Calu3 (cell line): Measurements from ENCODE around the gene TASOR2. TPM values are rescaled to one million over a fixed set of nuclear protein-coding genes. Genes with fewer than 3 reads are reported as not detected.

ENCODE experiments used
- BruUV-seq: library from RNA; stranded (reverse); fragments of 400-500 nt; replicated peaks from 2 replicates; lab custom pipeline; 2021; lab: Mats Ljungman, UMichigan
- CTCF ChIA-PET: fragments of 300-600 bp; sonication (Branson Sonifier 250); formaldehyde crosslinking; loops from one replicate; lab custom pipeline; 2022; ENCODE audit warnings: antibody characterized with exemption; lab: Charles Lee
- DNase-seq: peaks from one replicate; pipeline ENCODE4 v3.0.0; 2022
- H3K27ac Mint-ChIP-seq: one replicate; pipeline ENCODE4 v1.8.0; 2022; ENCODE audit warnings: mixed read lengths; ENCODE audit not compliant: unreplicated experiment
- H3K27me3 Mint-ChIP-seq: one replicate; pipeline ENCODE4 v1.8.0; 2022; ENCODE audit warnings: mixed read lengths; ENCODE audit not compliant: unreplicated experiment
- H3K36me3 Mint-ChIP-seq: one replicate; pipeline ENCODE4 v1.8.0; 2022; ENCODE audit warnings: mild to moderate bottlenecking, moderate library complexity, mixed read lengths; ENCODE audit not compliant: insufficient read depth, unreplicated experiment
- H3K4me1 Mint-ChIP-seq: one replicate; pipeline ENCODE4 v1.8.0; 2022; ENCODE audit warnings: mild to moderate bottlenecking, low read depth, mixed read lengths; ENCODE audit not compliant: unreplicated experiment
- H3K4me3 Mint-ChIP-seq: one replicate; pipeline ENCODE4 v1.8.0; 2022; ENCODE audit warnings: mild to moderate bottlenecking, low read depth, moderate library complexity, mixed read lengths; ENCODE audit not compliant: unreplicated experiment
- H3K9me3 Mint-ChIP-seq: one replicate; pipeline ENCODE4 v1.8.0; 2022; ENCODE audit warnings: low read depth, mixed read lengths; ENCODE audit not compliant: unreplicated experiment
- CTCF ChIP-seq: fragments of 200-600 bp; IDR thresholded peaks from one replicate; pipeline ENCODE4 v1.8.0; 2022; ENCODE audit warnings: antibody characterized with exemption; ENCODE audit not compliant: unreplicated experiment
- intact Hi-C: fragments of 100-400 bp; cut with micrococcal nuclease; formaldehyde crosslinking; loops from one replicate; pipeline ENCODE4 v1.10.0; 2022; ENCODE audit not compliant: unreplicated experiment
- total RNA-seq: library from RNA; stranded (reverse); gene quantifications from 2 replicates; pipeline ENCODE4 v1.2.3, GENCODE V29; 2022

The TASOR2 gene
- total RNA-seq, 1 experiment from 2014 or later, result 88.9 TPM

- no peak for DNase-seq
- peaks cover 10% of the 10 kb centered on the region for H3K4me1 Mint-ChIP-seq
- H3K36me3 Mint-ChIP-seq, result peaks cover under 1% of the 10 kb centered on the region
- no peak overlapping the region for H3K27ac Mint-ChIP-seq
- no peak overlapping the region for H3K4me3 Mint-ChIP-seq
- H3K9me3 Mint-ChIP-seq, result no peaks in the 10 kb centered on the region
- H3K27me3 Mint-ChIP-seq, result peaks cover 28% of the 10 kb centered on the region
- no peak for TF ChIP-seq CTCF
- intact Hi-C loops, result no loop called here
- no TSS peak for BruUV-seq
- CTCF ChIA-PET, result no interaction called here
Observed at GRCh38 chr10:5679037-5679435, 5.6 kb upstream of the TASOR2 start.

DNA sequence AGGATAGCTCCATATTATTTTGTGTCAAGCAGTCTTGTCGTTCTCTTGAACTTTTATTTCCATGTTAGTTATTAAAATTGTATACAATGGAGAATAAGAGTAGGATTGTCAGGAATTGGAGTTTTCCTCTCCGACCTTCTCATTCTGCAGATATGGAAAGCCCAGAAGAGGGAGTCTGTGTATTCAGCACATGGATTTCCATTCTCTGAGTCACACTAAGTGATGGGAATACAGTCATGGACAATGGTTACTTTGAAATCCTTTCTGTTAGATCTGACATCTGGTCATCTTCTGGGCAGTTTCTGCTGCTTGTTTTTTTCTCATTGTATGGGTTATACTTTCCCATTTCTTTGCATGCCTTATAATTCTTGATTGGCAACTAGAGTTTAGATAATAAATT is 5.0 kb upstream of the TASOR2 start:
- no peak for DNase-seq
- H3K4me3 Mint-ChIP-seq, result no peak overlapping the region
- no TSS peak for BruUV-seq
- peaks cover 6% of the 10 kb centered on the region for H3K36me3 Mint-ChIP-seq
- H3K9me3 Mint-ChIP-seq, result no peaks in the 10 kb centered on the region
- peaks cover 28% of the 10 kb centered on the region for H3K27me3 Mint-ChIP-seq
- CTCF ChIA-PET, result no interaction called here
- H3K27ac Mint-ChIP-seq, result no peak overlapping the region
- intact Hi-C loops, result no loop called here
- no peak for TF ChIP-seq CTCF
- peaks cover 10% of the 10 kb centered on the region for H3K4me1 Mint-ChIP-seq

- Mint-ChIP-seq H3K27ac (no peak overlapping the region), H3K36me3 (peaks cover 20% of the 10 kb centered on the region), H3K27me3 (peaks cover 20% of the 10 kb centered on the region), H3K4me1 (peaks cover 12% of the 10 kb centered on the region), H3K4me3 (no peak overlapping the region), H3K9me3 (no peaks in the 10 kb centered on the region)
- BruUV-seq, result no TSS peak
- TF ChIP-seq CTCF, result no peak
- intact Hi-C loops, result no loop called here
- DNase-seq, result no peak
- CTCF ChIA-PET, result no interaction called here
Observed at GRCh38 chr10:5681930-5682329, 2.7 kb upstream of the TASOR2 start.

- Mint-ChIP-seq H3K9me3 (no peaks in the 10 kb centered on the region), H3K4me3 (no peak overlapping the region), H3K36me3 (peaks cover 20% of the 10 kb centered on the region), H3K27ac (no peak overlapping the region), H3K4me1 (peaks cover 18% of the 10 kb centered on the region), H3K27me3 (peaks cover 8% of the 10 kb centered on the region)
- CTCF ChIA-PET, result no interaction called here
- no TSS peak for BruUV-seq
- intact Hi-C loops, result no loop called here
- DNase-seq, result no peak
- TF ChIP-seq CTCF, result no peak
Observed at GRCh38 chr10:5683065-5683464, 1.6 kb upstream of the TASOR2 start.
